SK-N-MC (cell line): Measurements from ENCODE around the gene LRP6.

Source experiments
- EZH2 ChIP-seq: fragments of 200-600 bp; sonication (generic); IDR thresholded peaks from one replicate; pipeline ENCODE4 v1.6.1; 2017; ENCODE audit warnings: antibody characterized with exemption
- FOXP2 ChIP-seq: optimal IDR thresholded peaks from 2 replicates; pipeline ENCODE3; 2011; ENCODE audit warnings: mild to moderate bottlenecking, moderate library complexity; ENCODE audit not compliant: insufficient read depth; ENCODE audit errors: extremely low read length, control extremely low read depth
- POLR2AphosphoS5 ChIP-seq: IDR thresholded peaks from 2 replicates; pipeline ENCODE4 v1.6.1; 2012; ENCODE audit warnings: mild to moderate bottlenecking, low read depth, low read length, borderline replicate concordance

DNA sequence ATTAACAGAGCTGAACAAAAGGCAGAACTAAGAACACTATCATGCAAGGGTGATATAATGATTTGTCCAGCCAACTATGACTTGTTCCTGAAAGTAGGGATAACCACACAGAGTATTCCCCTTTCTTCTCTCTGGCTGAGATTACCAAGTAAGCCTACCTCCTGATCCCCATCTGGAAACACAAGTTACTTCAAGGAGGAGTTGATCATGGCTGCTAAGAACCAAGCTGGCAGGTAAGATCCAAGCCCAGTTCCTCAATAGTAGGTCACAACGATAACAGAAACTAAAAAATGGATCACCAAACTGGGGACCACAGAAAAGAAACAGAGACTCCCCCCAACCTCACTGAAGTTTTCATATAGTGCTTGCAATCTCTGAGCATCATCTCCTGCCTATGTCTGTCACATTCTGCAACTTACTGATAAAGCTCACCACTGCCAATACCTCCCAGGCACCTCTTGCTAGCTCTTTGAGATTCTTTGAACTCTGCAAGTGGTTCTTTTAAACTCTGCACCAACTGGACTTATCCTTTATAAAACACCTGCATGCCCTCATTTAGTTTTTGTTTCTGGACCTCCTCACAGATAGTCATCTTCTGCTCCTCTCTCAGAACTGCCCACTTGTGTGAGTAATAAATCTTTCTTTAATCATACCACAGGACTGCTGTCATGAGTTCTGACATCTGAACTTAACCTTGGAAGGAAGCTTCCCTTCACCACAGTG, 76.6 kb downstream of the LRP6 start:
- TF ChIP-seq POLR2AphosphoS5 (no peak), EZH2 (no peak), FOXP2 (no peak)
